Stimulated activated CD8-positive, alpha-beta memory T cell treated with anti-CD3 and anti-CD28 coated beads, Interleukin-4, amount 100 ng/mL, for 24 hours (primary cell): ENCODE data around the gene PCDHA5.
"Not testable (repeated sequence)": the region's sequence is repeated elsewhere in the genome, so short reads cannot be mapped to it uniquely, and the experiment has no call there.

Experiments used
- DNase-seq: peaks from one replicate; pipeline ENCODE4 v3.0.0-alpha.2; 2020; ENCODE audit warnings: low read depth

The PCDHA5 gene

GRCh38 chr5:140821375-140822280 lies at the start of gene PCDHA5:
Gene PCDHA5, plus strand, starts transcription at chr5:140821613.
- DNase-seq = no peak

DNA sequence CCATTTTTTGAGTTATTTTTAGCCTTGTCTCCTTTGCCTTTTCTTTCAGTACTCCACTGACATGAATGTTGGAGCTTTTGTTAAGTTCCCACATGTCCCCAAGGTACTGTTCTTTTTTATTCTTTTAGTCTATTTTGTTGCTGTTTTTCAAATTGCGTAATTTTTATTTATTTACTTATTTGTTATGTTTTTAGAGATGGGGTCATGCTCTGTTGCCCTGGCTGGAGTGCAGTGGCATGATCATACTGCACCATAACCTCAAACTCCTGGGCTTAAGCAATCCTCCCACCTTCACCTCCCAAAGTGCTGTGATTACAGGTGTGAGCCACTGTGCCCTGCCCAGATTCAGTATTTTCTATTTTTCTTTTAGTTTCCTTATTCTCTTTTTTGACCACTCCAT lies 40.9 kb upstream of the PCDHA5 start:
- DNase-seq = no peak

DNA sequence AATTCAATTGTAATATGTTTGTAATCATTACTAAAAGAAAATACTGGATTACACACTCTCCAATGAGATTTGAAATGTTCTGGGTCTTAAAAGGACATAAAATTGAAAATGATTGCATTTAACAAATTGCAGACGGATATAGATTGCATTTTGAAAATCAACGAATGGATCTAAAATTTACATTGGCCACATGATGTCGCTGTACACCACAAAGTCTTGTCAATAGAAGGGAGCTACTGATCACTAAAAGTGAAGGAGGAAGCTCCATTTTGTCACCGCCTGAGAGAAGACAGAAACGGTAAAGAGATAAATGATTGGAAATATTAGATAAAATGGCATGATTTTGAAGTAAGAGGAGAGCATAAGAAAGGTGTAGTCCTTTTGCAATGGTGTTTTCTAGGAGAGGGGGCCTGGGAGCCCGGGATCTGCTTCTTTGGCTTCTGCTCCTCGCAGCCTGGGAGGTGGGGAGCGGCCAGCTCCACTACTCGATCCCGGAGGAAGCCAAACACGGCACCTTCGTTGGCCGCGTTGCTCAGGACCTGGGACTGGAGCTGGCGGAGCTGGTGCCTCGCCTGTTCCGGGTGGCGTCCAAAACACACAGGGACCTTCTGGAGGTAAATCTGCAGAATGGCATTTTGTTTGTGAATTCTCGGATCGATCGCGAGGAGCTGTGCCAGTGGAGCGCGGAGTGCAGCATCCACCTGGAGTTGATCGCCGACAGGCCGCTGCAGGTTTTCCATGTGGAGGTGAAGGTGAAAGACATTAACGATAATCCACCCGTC lies 35.3 kb upstream of the PCDHA5 start, which contains the start of gene PCDHA1:
PCDHA1 (plus strand) TSS at position 236 of the 782 bp plus-strand sequence.
- DNase-seq = no peak

- DNase-seq = not testable (repeated sequence)
Observed at GRCh38 chr5:140787422-140787821, 34.0 kb upstream of the PCDHA5 start.

DNA sequence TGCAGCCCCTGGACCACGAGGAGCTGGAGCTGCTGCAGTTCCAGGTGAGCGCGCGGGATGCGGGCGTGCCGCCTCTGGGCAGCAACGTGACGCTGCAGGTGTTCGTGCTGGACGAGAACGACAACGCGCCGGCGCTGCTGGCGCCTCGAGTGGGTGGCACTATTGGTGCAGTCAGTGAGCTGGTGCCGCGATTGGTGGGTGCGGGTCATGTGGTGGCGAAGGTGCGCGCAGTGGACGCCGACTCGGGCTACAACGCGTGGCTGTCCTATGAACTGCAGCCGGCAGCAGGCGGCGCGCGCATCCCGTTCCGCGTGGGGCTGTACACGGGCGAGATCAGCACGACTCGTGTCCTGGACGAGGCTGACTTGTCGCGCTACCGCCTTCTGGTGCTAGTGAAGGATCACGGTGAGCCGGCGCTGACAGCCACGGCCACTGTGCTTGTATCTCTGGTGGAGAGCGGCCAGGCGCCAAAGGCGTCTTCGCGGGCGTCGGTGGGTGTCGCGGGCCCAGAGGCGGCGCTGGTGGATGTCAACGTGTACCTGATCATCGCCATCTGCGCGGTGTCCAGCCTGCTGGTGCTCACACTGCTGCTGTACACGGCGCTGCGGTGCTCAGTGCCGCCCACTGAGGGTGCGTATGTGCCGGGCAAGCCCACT lies 33.4 kb upstream of the PCDHA5 start:
- not testable (repeated sequence) for DNase-seq

GRCh38 chr5:140791089-140791488 lies 30.3 kb upstream of the PCDHA5 start:
- no peak for DNase-seq

GRCh38 chr5:140794595-140795258 lies 26.7 kb upstream of the PCDHA5 start, which contains the start of gene PCDHA2:
Gene PCDHA2, plus strand, starts transcription at chr5:140794852.
- no peak for DNase-seq

DNA sequence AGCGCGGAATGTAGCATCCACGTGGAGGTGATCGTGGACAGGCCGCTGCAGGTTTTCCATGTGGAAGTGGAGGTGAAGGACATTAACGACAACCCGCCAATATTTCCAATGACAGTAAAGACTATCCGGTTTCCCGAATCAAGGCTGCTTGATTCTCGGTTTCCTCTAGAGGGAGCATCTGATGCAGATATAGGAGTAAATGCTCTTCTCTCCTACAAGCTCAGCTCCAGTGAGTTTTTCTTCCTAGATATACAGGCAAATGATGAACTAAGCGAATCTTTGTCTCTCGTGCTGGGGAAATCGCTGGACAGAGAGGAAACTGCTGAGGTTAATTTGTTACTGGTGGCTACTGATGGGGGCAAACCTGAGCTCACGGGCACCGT lies 26.2 kb upstream of the PCDHA5 start:
- no peak for DNase-seq

- not testable (repeated sequence) for DNase-seq
Observed at GRCh38 chr5:140796072-140796717, 25.2 kb upstream of the PCDHA5 start.

DNA sequence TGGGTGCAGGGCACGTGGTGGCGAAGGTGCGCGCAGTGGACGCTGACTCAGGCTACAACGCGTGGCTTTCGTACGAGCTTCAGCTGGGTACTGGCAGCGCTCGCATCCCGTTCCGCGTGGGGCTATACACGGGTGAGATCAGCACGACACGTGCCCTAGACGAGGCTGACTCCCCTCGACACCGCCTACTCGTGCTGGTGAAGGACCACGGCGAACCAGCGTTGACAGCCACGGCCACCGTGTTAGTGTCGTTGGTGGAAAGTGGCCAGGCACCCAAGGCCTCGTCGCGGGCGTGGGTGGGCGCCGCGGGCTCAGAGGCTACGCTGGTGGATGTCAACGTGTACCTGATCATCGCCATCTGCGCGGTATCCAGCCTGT lies 24.7 kb upstream of the PCDHA5 start:
- DNase-seq = no peak

- DNase-seq = no peak
Observed at GRCh38 chr5:140800816-140801493, 20.5 kb upstream of the PCDHA5 start, which contains the start of gene PCDHA3. Gene PCDHA3, plus strand, starts transcription at chr5:140801057.

GRCh38 chr5:140801494-140801841 lies 19.9 kb upstream of the PCDHA5 start:
- DNase-seq = no peak

DNA sequence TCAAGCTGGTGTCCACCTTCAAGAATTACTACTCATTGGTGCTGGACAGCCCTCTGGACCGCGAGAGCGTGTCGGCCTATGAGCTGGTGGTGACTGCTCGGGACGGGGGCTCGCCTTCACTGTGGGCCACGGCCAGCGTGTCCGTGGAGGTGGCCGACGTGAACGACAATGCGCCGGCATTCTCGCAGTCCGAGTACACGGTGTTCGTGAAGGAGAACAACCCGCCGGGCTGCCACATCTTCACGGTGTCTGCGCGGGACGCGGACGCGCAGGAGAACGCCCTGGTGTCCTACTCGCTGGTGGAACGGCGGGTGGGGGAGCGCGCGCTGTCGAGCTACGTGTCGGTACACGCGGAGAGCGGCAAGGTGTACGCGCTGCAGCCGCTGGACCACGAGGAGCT lies 19.0 kb upstream of the PCDHA5 start:
- not testable (repeated sequence) for DNase-seq

- DNase-seq = no peak
Observed at GRCh38 chr5:140802781-140803271, 18.6 kb upstream of the PCDHA5 start.

GRCh38 chr5:140806834-140807775 lies 14.3 kb upstream of the PCDHA5 start, which contains the start of gene PCDHA4:
Gene PCDHA4, plus strand, starts transcription at chr5:140807068.
- DNase-seq = no peak

GRCh38 chr5:140808241-140808888 lies 13.0 kb upstream of the PCDHA5 start:
- DNase-seq = not testable (repeated sequence)

DNA sequence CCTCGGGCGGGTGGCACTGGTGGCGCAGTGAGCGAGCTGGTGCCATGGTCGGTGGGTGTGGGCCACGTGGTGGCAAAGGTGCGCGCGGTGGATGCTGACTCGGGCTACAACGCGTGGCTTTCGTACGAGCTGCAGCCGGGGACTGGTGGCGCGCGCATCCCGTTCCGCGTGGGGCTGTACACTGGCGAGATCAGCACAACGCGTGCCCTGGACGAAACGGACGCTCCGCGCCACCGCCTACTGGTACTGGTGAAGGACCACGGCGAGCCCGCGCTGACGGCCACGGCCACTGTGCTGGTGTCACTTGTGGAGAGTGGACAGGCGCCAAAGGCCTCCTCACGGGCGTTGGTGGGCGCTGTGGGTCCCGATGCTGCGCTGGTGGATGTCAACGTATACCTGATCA lies 12.5 kb upstream of the PCDHA5 start:
- no peak for DNase-seq

DNA sequence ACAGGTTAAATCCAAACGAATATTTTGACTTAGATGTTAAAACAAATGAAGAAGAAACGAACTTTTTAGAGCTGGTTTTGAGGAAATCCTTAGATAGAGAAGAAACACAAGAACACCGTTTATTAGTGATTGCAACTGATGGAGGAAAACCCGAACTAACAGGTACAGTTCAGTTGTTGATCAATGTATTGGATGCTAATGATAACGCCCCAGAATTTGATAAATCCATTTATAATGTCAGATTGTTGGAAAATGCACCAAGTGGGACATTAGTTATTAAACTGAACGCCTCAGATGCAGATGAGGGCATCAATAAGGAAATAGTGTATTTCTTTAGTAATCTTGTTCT lies 842 bp downstream of the PCDHA5 start:
- DNase-seq = no peak

GRCh38 chr5:140822969-140823368 lies 1.6 kb downstream of the PCDHA5 start:
- DNase-seq = not testable (repeated sequence)
